Osteocyte (in vitro differentiated cells): ENCODE data around the gene DCDC2. TPM values are rescaled to one million over a fixed set of nuclear protein-coding genes. Genes with fewer than 3 reads are reported as not detected.
"Not testable (repeated sequence)": the region's sequence is repeated elsewhere in the genome, so short reads cannot be mapped to it uniquely, and the experiment has no call there.

Experiments used
- DNase-seq: peaks from one replicate; pipeline ENCODE4 v3.0.0; 2021; ENCODE audit warnings: mixed read lengths; ENCODE audit not compliant: unreplicated experiment; ENCODE audit errors: extremely low spot score
- H3K27ac Mint-ChIP-seq: one replicate; pipeline ENCODE4 v1.8.0; 2021; ENCODE audit warnings: mild to moderate bottlenecking, mixed read lengths; ENCODE audit not compliant: unreplicated experiment
- H3K27me3 Mint-ChIP-seq: one replicate; pipeline ENCODE4 v1.8.0; 2021; ENCODE audit warnings: mixed read lengths; ENCODE audit not compliant: unreplicated experiment
- H3K36me3 Mint-ChIP-seq: one replicate; pipeline ENCODE4 v1.8.0; 2021; ENCODE audit warnings: mixed read lengths; ENCODE audit not compliant: unreplicated experiment
- H3K4me1 Mint-ChIP-seq: one replicate; pipeline ENCODE4 v1.8.0; 2021; ENCODE audit warnings: mixed read lengths; ENCODE audit not compliant: unreplicated experiment
- H3K4me3 Mint-ChIP-seq: one replicate; pipeline ENCODE4 v1.8.0; 2021; ENCODE audit warnings: mild to moderate bottlenecking, moderate library complexity, mixed read lengths; ENCODE audit not compliant: unreplicated experiment
- H3K9me3 Mint-ChIP-seq: one replicate; pipeline ENCODE4 v1.8.0; 2021; ENCODE audit warnings: mixed read lengths; ENCODE audit not compliant: unreplicated experiment
- CTCF ChIP-seq: fragments of 200-600 bp; sonication (generic); IDR thresholded peaks from 2 replicates; pipeline ENCODE4 v1.5.0; 2021; ENCODE audit warnings: antibody characterized with exemption, mild to moderate bottlenecking, moderate library complexity
- total RNA-seq: library from RNA; stranded (reverse); gene quantifications from 2 replicates; pipeline ENCODE4 v1.2.1, GENCODE V29; 2021

DCDC2 gene
- total RNA-seq, 1 donor from 2014 or later = 1.0 TPM

- Mint-ChIP-seq H3K36me3 (no peaks in the 10 kb centered on the region), H3K4me1 (no peaks in the 10 kb centered on the region), H3K9me3 (no peaks in the 10 kb centered on the region), H3K27me3 (peaks cover 22% of the 10 kb centered on the region), H3K4me3 (no peak overlapping the region), H3K27ac (no peak overlapping the region)
- TF ChIP-seq CTCF = no peak
- no peak for DNase-seq
Measured at GRCh38 chr6:24394061-24394779, 36.4 kb upstream of the DCDC2 start.

- no peak for TF ChIP-seq CTCF
- Mint-ChIP-seq H3K4me3 (no peak overlapping the region), H3K9me3 (no peaks in the 10 kb centered on the region), H3K4me1 (no peaks in the 10 kb centered on the region), H3K36me3 (no peaks in the 10 kb centered on the region), H3K27ac (no peak overlapping the region), H3K27me3 (peaks cover 14% of the 10 kb centered on the region)
- DNase-seq = no peak
Measured at GRCh38 chr6:24391756-24392405, 34.0 kb upstream of the DCDC2 start.

- TF ChIP-seq CTCF = no peak
- H3K27ac Mint-ChIP-seq = no peak overlapping the region
- H3K4me1 Mint-ChIP-seq = no peaks in the 10 kb centered on the region
- no peaks in the 10 kb centered on the region for H3K9me3 Mint-ChIP-seq
- no peak for DNase-seq
- H3K36me3 Mint-ChIP-seq = no peaks in the 10 kb centered on the region
- H3K27me3 Mint-ChIP-seq = peaks cover 7% of the 10 kb centered on the region
- H3K4me3 Mint-ChIP-seq = no peak overlapping the region
Measured at GRCh38 chr6:24391208-24391607, 33.3 kb upstream of the DCDC2 start.

GRCh38 chr6:24387818-24388217 is 30.0 kb upstream of the DCDC2 start:
- Mint-ChIP-seq H3K36me3 (peaks cover 2% of the 10 kb centered on the region), H3K27me3 (peaks cover 7% of the 10 kb centered on the region), H3K4me3 (no peak overlapping the region), H3K27ac (no peak overlapping the region), H3K9me3 (no peaks in the 10 kb centered on the region), H3K4me1 (no peaks in the 10 kb centered on the region)
- no peak for TF ChIP-seq CTCF
- DNase-seq = no peak

GRCh38 chr6:24385536-24386269 is 27.8 kb upstream of the DCDC2 start:
- Mint-ChIP-seq H3K9me3 (no peaks in the 10 kb centered on the region), H3K4me3 (no peak overlapping the region), H3K27ac (no peak overlapping the region), H3K36me3 (peaks cover 2% of the 10 kb centered on the region), H3K27me3 (peaks cover 7% of the 10 kb centered on the region), H3K4me1 (no peaks in the 10 kb centered on the region)
- no peak for TF ChIP-seq CTCF
- DNase-seq = no peak

GRCh38 chr6:24384369-24385130 is 26.7 kb upstream of the DCDC2 start:
- H3K27me3 Mint-ChIP-seq = peaks cover 12% of the 10 kb centered on the region
- H3K36me3 Mint-ChIP-seq = not testable (repeated sequence)

More at GRCh38 chr6:24384369-24385130, 26.7 kb upstream of the DCDC2 start:
- H3K4me1 Mint-ChIP-seq, H3K27ac Mint-ChIP-seq, H3K9me3 Mint-ChIP-seq, DNase-seq, H3K4me3 Mint-ChIP-seq: not testable (repeated sequence)
